Central memory CD8-positive, alpha-beta T cell (primary cell): ENCODE results near the gene GSTO2.
"Not testable (repeated sequence)": the region's sequence is repeated elsewhere in the genome, so short reads cannot be mapped to it uniquely, and the experiment has no call there.

ENCODE experiments used
- ATAC-seq: fragments of 150-1000 bp; cut with Tn5 transposase; replicated peaks from 2 replicates; pipeline ENCODE4 v1.10.0; 2022; ENCODE audit warnings: mild to moderate bottlenecking, moderate FRiP score, moderate number of reproducible peaks; ENCODE audit not compliant: poor library complexity, severe bottlenecking; ENCODE audit errors: extremely low read depth
- DNase-seq, 2 donors: peaks; one replicate each; pipeline ENCODE4 v3.0.0; 2021; ENCODE audit warnings: low spot score in 2 of 2
- H3K27ac Mint-ChIP-seq: one replicate; pipeline ENCODE4 v1.8.0; 2022; ENCODE audit warnings: low read depth, mild to moderate bottlenecking, moderate library complexity, mixed read lengths
- H3K27me3 Mint-ChIP-seq: one replicate; pipeline ENCODE4 v1.8.0; 2022; ENCODE audit warnings: mixed read lengths
- H3K36me3 Mint-ChIP-seq: one replicate; pipeline ENCODE4 v1.8.0; 2022; ENCODE audit warnings: mild to moderate bottlenecking, moderate library complexity, mixed read lengths; ENCODE audit not compliant: insufficient read depth
- H3K4me1 Mint-ChIP-seq: one replicate; pipeline ENCODE4 v1.8.0; 2022; ENCODE audit warnings: mixed read lengths
- H3K4me3 Mint-ChIP-seq: one replicate; pipeline ENCODE4 v1.8.0; 2022; ENCODE audit warnings: mild to moderate bottlenecking, moderate library complexity, mixed read lengths
- H3K9me3 Mint-ChIP-seq: one replicate; pipeline ENCODE4 v1.8.0; 2022; ENCODE audit warnings: mixed read lengths

The GSTO2 gene

GRCh38 chr10:104243512-104243911 is 25.5 kb upstream of the GSTO2 start:
- Mint-ChIP-seq H3K4me3 (no peak overlapping the region), H3K27me3 (peaks cover 49% of the 10 kb centered on the region), H3K4me1 (no peaks in the 10 kb centered on the region), H3K36me3 (peaks cover 2% of the 10 kb centered on the region), H3K27ac (no peak overlapping the region), H3K9me3 (no peaks in the 10 kb centered on the region)
- DNase-seq (no peak), ATAC-seq (no peak)

GRCh38 chr10:104245066-104245632 is 23.8 kb upstream of the GSTO2 start:
- H3K4me1 Mint-ChIP-seq, result no peaks in the 10 kb centered on the region
- ATAC-seq, result no peak
- H3K27me3 Mint-ChIP-seq, result peaks cover 49% of the 10 kb centered on the region
- no peaks in the 10 kb centered on the region for H3K9me3 Mint-ChIP-seq
- no peak for DNase-seq
- peaks cover 2% of the 10 kb centered on the region for H3K36me3 Mint-ChIP-seq
- H3K4me3 Mint-ChIP-seq, result no peak overlapping the region
- H3K27ac Mint-ChIP-seq, result no peak overlapping the region

GRCh38 chr10:104246976-104247375 is 22.0 kb upstream of the GSTO2 start:
- H3K4me3 Mint-ChIP-seq, result no peak overlapping the region
- no peaks in the 10 kb centered on the region for H3K9me3 Mint-ChIP-seq
- ATAC-seq (no peak), DNase-seq (no peak)
- H3K4me1 Mint-ChIP-seq, result no peaks in the 10 kb centered on the region
- no peak overlapping the region for H3K27ac Mint-ChIP-seq
- peaks cover 39% of the 10 kb centered on the region for H3K27me3 Mint-ChIP-seq
- H3K36me3 Mint-ChIP-seq, result peaks cover 2% of the 10 kb centered on the region

- no peaks in the 10 kb centered on the region for H3K4me1 Mint-ChIP-seq
- H3K27ac Mint-ChIP-seq, result no peak overlapping the region
- H3K9me3 Mint-ChIP-seq, result no peaks in the 10 kb centered on the region
- H3K4me3 Mint-ChIP-seq, result no peak overlapping the region
- peaks cover 37% of the 10 kb centered on the region for H3K27me3 Mint-ChIP-seq
- no peak for DNase-seq
- peaks cover 2% of the 10 kb centered on the region for H3K36me3 Mint-ChIP-seq
- no peak for ATAC-seq
These were observed 21.4 kb upstream of the GSTO2 start for GRCh38 chr10:104247513-104248146.

GRCh38 chr10:104248931-104249330 is 20.1 kb upstream of the GSTO2 start:
- H3K4me3 Mint-ChIP-seq, ATAC-seq, H3K4me1 Mint-ChIP-seq, DNase-seq, H3K9me3 Mint-ChIP-seq, H3K27ac Mint-ChIP-seq, H3K36me3 Mint-ChIP-seq: not testable (repeated sequence)
- H3K27me3 Mint-ChIP-seq, result peaks cover 25% of the 10 kb centered on the region

- DNase-seq (no peak), ATAC-seq (no peak)
- no peak overlapping the region for H3K27ac Mint-ChIP-seq
- peaks cover 13% of the 10 kb centered on the region for H3K4me1 Mint-ChIP-seq
- no peak overlapping the region for H3K4me3 Mint-ChIP-seq
- peaks cover 25% of the 10 kb centered on the region for H3K27me3 Mint-ChIP-seq
- H3K36me3 Mint-ChIP-seq, result peaks cover 1% of the 10 kb centered on the region
- H3K9me3 Mint-ChIP-seq, result no peaks in the 10 kb centered on the region
These were observed 18.6 kb upstream of the GSTO2 start for GRCh38 chr10:104250371-104250770.

- Mint-ChIP-seq H3K27ac (no peak overlapping the region), H3K4me1 (peaks cover 23% of the 10 kb centered on the region), H3K36me3 (peaks cover 1% of the 10 kb centered on the region), H3K27me3 (peaks cover 25% of the 10 kb centered on the region), H3K9me3 (no peaks in the 10 kb centered on the region), H3K4me3 (no peak overlapping the region)
- no peak for DNase-seq
- ATAC-seq, result no peak
These were observed 17.5 kb upstream of the GSTO2 start for GRCh38 chr10:104251443-104251842.

- no peak for DNase-seq
- H3K27me3 Mint-ChIP-seq, result peaks cover 25% of the 10 kb centered on the region
- no peak overlapping the region for H3K27ac Mint-ChIP-seq
- ATAC-seq, result no peak
- peaks cover 30% of the 10 kb centered on the region for H3K4me1 Mint-ChIP-seq
- H3K36me3 Mint-ChIP-seq, result peaks cover 4% of the 10 kb centered on the region
- H3K4me3 Mint-ChIP-seq, result no peak overlapping the region
- no peaks in the 10 kb centered on the region for H3K9me3 Mint-ChIP-seq
These were observed 16.6 kb upstream of the GSTO2 start for GRCh38 chr10:104252368-104252767.

GRCh38 chr10:104253106-104253505 is 15.9 kb upstream of the GSTO2 start:
- Mint-ChIP-seq H3K27me3 (peaks cover 25% of the 10 kb centered on the region), H3K27ac (peak overlapping the region; percentile 83), H3K36me3 (peaks cover 8% of the 10 kb centered on the region), H3K4me3 (peak overlapping the region; percentile 90), H3K9me3 (no peaks in the 10 kb centered on the region), H3K4me1 (peaks cover 34% of the 10 kb centered on the region)
- no peak for ATAC-seq
- no peak for DNase-seq

- peaks cover 20% of the 10 kb centered on the region for H3K27me3 Mint-ChIP-seq
- H3K36me3 Mint-ChIP-seq, result peaks cover 14% of the 10 kb centered on the region
- H3K9me3 Mint-ChIP-seq, result no peaks in the 10 kb centered on the region
- peak overlapping the region; percentile 83 for H3K27ac Mint-ChIP-seq
- no peak for ATAC-seq
- H3K4me3 Mint-ChIP-seq, result peak overlapping the region; percentile 90
- H3K4me1 Mint-ChIP-seq, result peaks cover 38% of the 10 kb centered on the region
- no peak for DNase-seq
These were observed 15.2 kb upstream of the GSTO2 start for GRCh38 chr10:104253606-104254410.

- H3K9me3 Mint-ChIP-seq, result no peaks in the 10 kb centered on the region
- peaks cover 21% of the 10 kb centered on the region for H3K36me3 Mint-ChIP-seq
- DNase-seq (no peak), ATAC-seq (peak; percentile 52)
- H3K4me1 Mint-ChIP-seq, result peaks cover 47% of the 10 kb centered on the region
- H3K4me3 Mint-ChIP-seq, result peak within 1 kb of the TSS; percentile 90
- peaks cover 11% of the 10 kb centered on the region for H3K27me3 Mint-ChIP-seq
- H3K27ac Mint-ChIP-seq, result peak within 1 kb of the TSS; percentile 83
These were observed 14.3 kb upstream of the GSTO2 start, which contains the start of gene GSTO1 for GRCh38 chr10:104254493-104255310. Gene GSTO1 (plus strand): TSS chr10:104254892. CDS start chr10:104254929, 37 bp downstream.

GRCh38 chr10:104255311-104255981 is 13.5 kb upstream of the GSTO2 start:
- Mint-ChIP-seq H3K27ac (peak overlapping the region; percentile 83), H3K27me3 (peaks cover 4% of the 10 kb centered on the region), H3K4me1 (peaks cover 54% of the 10 kb centered on the region), H3K4me3 (peak overlapping the region; percentile 90), H3K36me3 (peaks cover 28% of the 10 kb centered on the region), H3K9me3 (no peaks in the 10 kb centered on the region)
- peak; percentile 64 for ATAC-seq
- DNase-seq, result no peak
